H1 (cell line): ENCODE measurements around the gene ZC3H18. TPM values are rescaled to one million over a fixed set of nuclear protein-coding genes. Genes with fewer than 3 reads are reported as not detected.

ENCODE experiments used
- CTCF ChIA-PET: fragments of 300-600 bp; sonication (Branson Sonifier 250); formaldehyde crosslinking; loops from one replicate; lab custom pipeline; 2021; ENCODE audit not compliant: partially characterized antibody; lab: Charles Lee
- POLR2A ChIA-PET: fragments of 300-600 bp; sonication (Branson Sonifier 250); formaldehyde crosslinking; loops from one replicate; lab custom pipeline; 2021; ENCODE audit warnings: inconsistent platforms; ENCODE audit not compliant: partially characterized antibody; lab: Charles Lee
- DNase-seq, 2 experiments: peaks; one replicate each; pipeline versions ENCODE4 v3.0.0 to v3.0.0-alpha.2; 2010 to 2022; ENCODE audit warnings: low spot score in 2 of 2, low read depth in 1 of 2, mixed read lengths in 1 of 2
- FAIRE-seq: peaks from 2 replicates; lab custom pipeline; 2011; peaks lifted over from hg19 to GRCh38; lab: Jason Lieb, UNC
- H2AFZ ChIP-seq: 2 replicates; pipeline ENCODE4 v1.8.1; 2012; ENCODE audit warnings: low read length, inconsistent platforms
- H2AK5ac ChIP-seq: 2 replicates; pipeline ENCODE4 v1.6.1; 2013; ENCODE audit warnings: low read depth, low read length
- H2BK120ac ChIP-seq: replicated peaks from 2 replicates; pipeline ENCODE3; 2013; ENCODE audit warnings: low read depth, low read length, inconsistent platforms
- H2BK12ac ChIP-seq: 2 replicates; pipeline ENCODE4 v1.6.1; 2013; ENCODE audit warnings: low read depth, low read length
- H2BK15ac ChIP-seq: 2 replicates; pipeline ENCODE4 v1.6.1; 2013; ENCODE audit warnings: low read length
- H2BK20ac ChIP-seq: 2 replicates; pipeline ENCODE4 v1.6.1; 2013; ENCODE audit warnings: low read length
- H2BK5ac ChIP-seq: 2 replicates; pipeline ENCODE4 v1.6.1; 2013; ENCODE audit warnings: low read depth, low read length
- H3K14ac ChIP-seq: 2 replicates; pipeline ENCODE4 v1.6.1; 2013; ENCODE audit warnings: inconsistent platforms; ENCODE audit not compliant: insufficient read length
- H3K18ac ChIP-seq: 2 replicates; pipeline ENCODE4 v1.6.1; 2013; ENCODE audit warnings: low read length; ENCODE audit errors: extremely low read depth
- H3K23ac ChIP-seq: 2 replicates; pipeline ENCODE4 v1.6.1; 2013; ENCODE audit warnings: inconsistent platforms; ENCODE audit not compliant: insufficient read length
- H3K23me2 ChIP-seq: 2 replicates; pipeline ENCODE4 v1.6.1; 2013; ENCODE audit warnings: low read depth, low read length
- H3K27ac ChIP-seq: 2 replicates; pipeline ENCODE4 v1.6.1; 2011; ENCODE audit warnings: low read depth, low read length, inconsistent platforms
- H3K27me3 ChIP-seq, 4 experiments: replicated peaks in 1 of 4; 1 replicate in 1 of 4; 2 replicates in 3 of 4; pipeline versions ENCODE4 v1.6.1 to v1.8.1; 2011 to 2013; ENCODE audit warnings: low read length in 3 of 4, mild to moderate bottlenecking in 3 of 4, inconsistent platforms in 2 of 4, mixed read lengths in 2 of 4, moderate library complexity in 1 of 4; ENCODE audit not compliant: control insufficient read depth in 3 of 4, insufficient read depth in 3 of 4; ENCODE audit errors: extremely low read depth in 1 of 4
- H3K36me3 ChIP-seq, 4 experiments: 2 replicates each; pipeline versions ENCODE4 v1.6.1 to v1.8.1; 2011 to 2013; ENCODE audit warnings: mild to moderate bottlenecking in 4 of 4, low read length in 3 of 4, moderate library complexity in 2 of 4, control low read depth in 1 of 4, inconsistent platforms in 1 of 4; ENCODE audit not compliant: insufficient read depth in 4 of 4, control insufficient read depth in 2 of 4
- H3K4ac ChIP-seq: replicated peaks from 2 replicates; pipeline ENCODE3; 2013; ENCODE audit warnings: low read length, low read depth, mixed read lengths, inconsistent platforms; ENCODE audit not compliant: insufficient read length
- H3K4me1 ChIP-seq, 4 experiments: replicated peaks in 1 of 4; 1 replicate in 1 of 4; 2 replicates in 3 of 4; pipeline versions ENCODE4 v1.6.1 to v1.8.1; 2011 to 2013; ENCODE audit warnings: low read length in 3 of 4, inconsistent platforms in 2 of 4, mixed read lengths in 1 of 4; ENCODE audit not compliant: insufficient read depth in 4 of 4, control insufficient read depth in 3 of 4
- H3K4me2 ChIP-seq, 2 experiments: 2 replicates each; pipeline versions ENCODE4 v1.6.1 to v1.8.1; 2011 to 2013; ENCODE audit warnings: low read depth in 2 of 2, low read length in 2 of 2, control low read depth in 1 of 2, inconsistent platforms in 1 of 2, mild to moderate bottlenecking in 1 of 2; ENCODE audit not compliant: insufficient read depth in 1 of 2
- H3K4me3 ChIP-seq, 4 experiments: fragments of 200-600, 300-600 bp in 1 of 4; sonication (generic), shearing (Covaris generic), sonication (Bioruptor Twin) in 1 of 4; 2 replicates each; pipeline versions ENCODE4 v1.5.1 to v1.8.1; 2011 to 2016; ENCODE audit warnings: low read length in 4 of 4, low read depth in 3 of 4, control low read depth in 2 of 4, inconsistent platforms in 2 of 4, mild to moderate bottlenecking in 2 of 4, mixed read lengths in 1 of 4, moderate library complexity in 1 of 4; ENCODE audit not compliant: insufficient read depth in 2 of 4; ENCODE audit errors: extremely low read depth in 1 of 4
- H3K56ac ChIP-seq: replicated peaks from 2 replicates; pipeline ENCODE3; 2013; ENCODE audit warnings: low read depth, mild to moderate bottlenecking, mixed read lengths, low read length, inconsistent platforms; ENCODE audit not compliant: insufficient read length
- H3K79me1 ChIP-seq: 2 replicates; pipeline ENCODE4 v1.6.1; 2013; ENCODE audit warnings: low read depth, low read length, control low read depth
- H3K79me2 ChIP-seq, 2 experiments: 2 replicates each; pipeline versions ENCODE4 v1.6.1 to v1.8.1; 2012 to 2013; ENCODE audit warnings: low read length in 2 of 2, mild to moderate bottlenecking in 2 of 2, inconsistent platforms in 1 of 2; ENCODE audit not compliant: insufficient read depth in 2 of 2, control insufficient read depth in 1 of 2
- H3K9ac ChIP-seq, 4 experiments: replicated peaks in 1 of 4; 1 replicate in 1 of 4; 2 replicates in 3 of 4; pipeline versions ENCODE4 v1.6.1 to v1.8.1; 2011 to 2013; ENCODE audit warnings: low read depth in 3 of 4, low read length in 3 of 4, control low read depth in 2 of 4, mild to moderate bottlenecking in 2 of 4, moderate library complexity in 2 of 4, inconsistent platforms in 1 of 4; ENCODE audit errors: extremely low read depth in 1 of 4
- H3K9me3 ChIP-seq, 2 experiments: 2 replicates each; pipeline versions ENCODE4 v1.6.1 to v1.8.1; 2012 to 2013; ENCODE audit warnings: mild to moderate bottlenecking in 2 of 2, moderate library complexity in 2 of 2, control low read depth in 1 of 2, inconsistent platforms in 1 of 2, low read depth in 1 of 2, low read length in 1 of 2, mixed read lengths in 1 of 2; ENCODE audit not compliant: insufficient read depth in 2 of 2
- H4K20me1 ChIP-seq, 2 experiments: replicated peaks in 1 of 2; 2 replicates each; pipeline versions ENCODE3 to v1.8.1; 2011 to 2013; ENCODE audit warnings: inconsistent platforms in 2 of 2, low read length in 2 of 2, mild to moderate bottlenecking in 1 of 2; ENCODE audit not compliant: insufficient read depth in 2 of 2, control insufficient read depth in 1 of 2
- H4K5ac ChIP-seq: 2 replicates; pipeline ENCODE4 v1.6.1; 2013; ENCODE audit warnings: low read length, low read depth, mixed read lengths, inconsistent platforms; ENCODE audit not compliant: insufficient read length
- H4K8ac ChIP-seq: 2 replicates; pipeline ENCODE4 v1.8.0; 2013; ENCODE audit warnings: mild to moderate bottlenecking, moderate library complexity, low read length, inconsistent platforms; ENCODE audit not compliant: insufficient read depth; ENCODE audit errors: extremely low read depth
- H4K91ac ChIP-seq: replicated peaks from 2 replicates; pipeline ENCODE3; 2013; ENCODE audit warnings: low read length, mixed read lengths, inconsistent platforms; ENCODE audit not compliant: insufficient read length
- ASH2L ChIP-seq: fragments of 200-600, 300-600 bp; sonication (generic); IDR thresholded peaks from one replicate; pipeline ENCODE4 v1.7.1; 2017; ENCODE audit warnings: low read length
- CBX5 ChIP-seq: fragments of 300-800, 300-1000 bp; sonication (generic); IDR thresholded peaks from 2 replicates; pipeline ENCODE4 v1.7.1; 2016; ENCODE audit warnings: antibody characterized with exemption, low read length, low read depth
- CTCF ChIP-seq, 3 experiments: IDR thresholded peaks; 1 replicate in 2 of 3; 2 replicates in 1 of 3; pipeline versions ENCODE4 v1.5.1 to v1.6.1; 2011; ENCODE audit warnings: low read length in 3 of 3, mild to moderate bottlenecking in 3 of 3, inconsistent platforms in 2 of 3, low read depth in 1 of 3, moderate library complexity in 1 of 3; ENCODE audit not compliant: insufficient read depth in 1 of 3; ENCODE audit errors: control extremely low read depth in 1 of 3
- E2F6 ChIP-seq: IDR thresholded peaks from 2 replicates; pipeline ENCODE4 v1.6.1; 2012; ENCODE audit warnings: inconsistent platforms
- GABPA ChIP-seq: IDR thresholded peaks from 2 replicates; pipeline ENCODE4 v1.6.1; 2011; ENCODE audit warnings: mild to moderate bottlenecking, low read length, moderate library complexity, borderline replicate concordance; ENCODE audit not compliant: insufficient read depth
- NANOG ChIP-seq: IDR thresholded peaks from 2 replicates; pipeline ENCODE4 v1.6.1; 2011; ENCODE audit warnings: low read length, low read depth, mild to moderate bottlenecking, inconsistent platforms; ENCODE audit not compliant: insufficient read depth, poor library complexity, severe bottlenecking
- SRF ChIP-seq: IDR thresholded peaks from 2 replicates; pipeline ENCODE4 v1.6.1; 2011; ENCODE audit warnings: mild to moderate bottlenecking, low read depth, low read length, moderate library complexity
- WGBS, 2 experiments: shearing (Covaris generic) in 1 of 2; methylation state at CpG; one replicate each; pipeline versions ENCODE4 v1.1.6 to v1.1.7; 2013 to 2015; ENCODE audit warnings: low lambda C conversion rate in 2 of 2, mixed read lengths in 2 of 2, inconsistent platforms in 1 of 2, low coverage in 1 of 2, missing lambda C conversion rate in 1 of 2; ENCODE audit not compliant: insufficient replicate concordance in 2 of 2, insufficient coverage in 1 of 2, insufficient read length in 1 of 2; ENCODE audit errors: extremely low coverage in 1 of 2, missing lambda C conversion rate in 1 of 2; 5-methylcytosine and 5-hydroxymethylcytosine counted together
- polyA plus RNA-seq, 7 experiments: library from polyadenylated mRNA; depleted of rRNA in 3 of 7; stranded (reverse) in 5 of 7; unstranded in 2 of 7; fragments of >200 nt in 5 of 7; fragments of 200-250 nt in 2 of 7; gene quantifications; 1 replicate in 5 of 7; 2 replicates in 1 of 7; 4 replicates in 1 of 7; pipeline versions ENCODE4 v1.2.1 to v1.2.3, GENCODE V29; 2011 to 2013; ENCODE audit warnings: missing spikeins in 2 of 7, mixed read lengths in 2 of 7
- total RNA-seq: library from RNA; stranded (reverse); fragmentation: NEBNext Ultra II Directional; extraction: Animal tissue kit (Norgen Biotek cat#: 25700); gene quantifications from 2 replicates; pipeline ENCODE4 v1.2.1, GENCODE V29; 2021

ZC3H18 gene
- total and polyA plus RNA-seq, 2 of the 8 experiments (the other 6 are each of a cell fraction or from before 2014, with no cell fraction given): 12.1 to 73.2 TPM

GRCh38 chr16:88527186-88527936 lies 42.8 kb upstream of the ZC3H18 start:
- H2BK20ac ChIP-seq: no peak overlapping the region
- 51% methylated on average over 30 of the region's 32 CpGs; no CpG with 5 or more reads in 1 of the 2 experiments for WGBS, 2 experiments
- peak; percentile 19; the same call in 1 of the 2 replicates for TF ChIP-seq SRF
- TF ChIP-seq E2F6: no peak
- TF ChIP-seq GABPA: peak; percentile 83
- TF ChIP-seq CBX5: no peak
- peak; percentile 20 for TF ChIP-seq ASH2L
- no peak for TF ChIP-seq NANOG
- TF ChIP-seq CTCF (IDR thresholded peaks at IDR 0.05; ENCODE audit: control extremely low read depth in 1 of 3, insufficient read depth in 1 of 3, low read depth in 1 of 3, low read length in 3 of 3): peak in 2 of 3 experiments; percentile 83 to 94; a peak in 3 of 4 replicates

More at GRCh38 chr16:88527186-88527936, 42.8 kb upstream of the ZC3H18 start:
- H4K20me1 ChIP-seq: peaks cover 1 to 16% of the 10 kb centered on the region in 2 experiments
- no peaks in the 10 kb centered on the region for H3K79me2 ChIP-seq
- H3K36me3 ChIP-seq: no peaks in the 10 kb centered on the region; a peak in 1 of 8 replicates
- peak overlapping the region; percentile 44; the same call in 1 of the 2 replicates for H2BK5ac ChIP-seq
- 0 out of 2 replicates have a peak overlapping the region, but pooled peaks have one; percentile 4 for H2AK5ac ChIP-seq
- H3K14ac ChIP-seq: no peak overlapping the region
- H3K56ac ChIP-seq: no peak overlapping the region
- H3K4me1 ChIP-seq: peaks cover 0 to 15% (median 7%) of the 10 kb centered on the region in 4 experiments; a peak in 5 of 7 replicates
- H2BK120ac ChIP-seq: no peak overlapping the region
- FAIRE-seq (no peak), DNase-seq (peak in 1 of 2 experiments; percentile 94)
- H3K9ac ChIP-seq: no peak overlapping the region
- no peak overlapping the region for H2AFZ ChIP-seq
- peak overlapping the region in 1 of 2 experiments; percentile 22; a peak in 1 of 4 replicates for H3K4me2 ChIP-seq
- H3K79me1 ChIP-seq: no peaks in the 10 kb centered on the region
- no peak overlapping the region for H4K5ac ChIP-seq
- no peak overlapping the region for H3K4me3 ChIP-seq
- no peaks in the 10 kb centered on the region for H3K23me2 ChIP-seq
- H3K4ac ChIP-seq: peak overlapping the region; percentile 69
- peak overlapping the region; percentile 48; the same call in 1 of the 2 replicates for H3K18ac ChIP-seq
- no peak overlapping the region for H3K27ac ChIP-seq
- no peaks in the 10 kb centered on the region for H3K27me3 ChIP-seq
- H2BK12ac ChIP-seq: no peak overlapping the region; the same call in 1 of the 2 replicates
- POLR2A ChIA-PET: no interaction called here
- no peaks in the 10 kb centered on the region for H3K9me3 ChIP-seq
- CTCF ChIA-PET: interaction anchor here (1.0 to 4.6 kb wide), 7 partner anchors 11 to 90 kb away, joined by 3 to 21 read pairs (median 4); no protein-coding TSS in a partner anchor
- peak overlapping the region; percentile 74 for H4K91ac ChIP-seq
- peak overlapping the region; percentile 85 for H4K8ac ChIP-seq
- H2BK15ac ChIP-seq: no peak overlapping the region
- no peak overlapping the region for H3K23ac ChIP-seq
